DOHH2 (cell line): ENCODE data around the gene FAAP100.

Source experiments
- EZH2phosphoT487 ChIP-seq: fragments of 200-600 bp; sonication (generic); IDR thresholded peaks from 2 replicates; pipeline ENCODE4 v1.6.1; 2017; ENCODE audit warnings: borderline replicate concordance, mild to moderate bottlenecking, antibody characterized with exemption, low read length, moderate library complexity, mixed read lengths
- TF ChIP-seq, protein P1 (sequence below): fragments of 200-600 bp; sonication (generic); IDR thresholded peaks from one replicate; pipeline ENCODE4 v1.5.1; 2014; ENCODE audit warnings: antibody characterized with exemption, mild to moderate bottlenecking, low read depth, low read length; ENCODE audit not compliant: poor library complexity, severe bottlenecking

DNA sequence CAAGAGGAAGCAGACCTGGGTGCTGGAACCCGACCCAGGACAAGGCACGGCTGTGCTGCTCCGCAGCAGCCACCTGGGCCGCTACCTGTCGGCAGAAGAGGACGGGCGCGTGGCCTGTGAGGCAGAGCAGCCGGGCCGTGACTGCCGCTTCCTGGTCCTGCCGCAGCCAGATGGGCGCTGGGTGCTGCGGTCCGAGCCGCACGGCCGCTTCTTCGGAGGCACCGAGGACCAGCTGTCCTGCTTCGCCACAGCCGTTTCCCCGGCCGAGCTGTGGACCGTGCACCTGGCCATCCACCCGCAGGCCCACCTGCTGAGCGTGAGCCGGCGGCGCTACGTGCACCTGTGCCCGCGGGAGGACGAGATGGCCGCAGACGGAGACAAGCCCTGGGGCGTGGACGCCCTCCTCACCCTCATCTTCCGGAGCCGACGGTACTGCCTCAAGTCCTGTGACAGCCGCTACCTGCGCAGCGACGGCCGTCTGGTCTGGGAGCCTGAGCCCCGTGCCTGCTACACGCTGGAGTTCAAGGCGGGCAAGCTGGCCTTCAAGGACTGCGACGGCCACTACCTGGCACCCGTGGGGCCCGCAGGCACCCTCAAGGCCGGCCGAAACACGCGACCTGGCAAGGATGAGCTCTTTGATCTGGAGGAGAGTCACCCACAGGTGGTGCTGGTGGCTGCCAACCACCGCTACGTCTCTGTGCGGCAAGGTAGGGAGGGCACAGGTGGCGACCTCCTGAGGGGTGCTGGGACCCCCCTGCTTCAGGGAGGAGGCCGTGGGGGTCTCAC lies 23.3 kb downstream of the FAAP100 start:
- TF ChIP-seq, protein P1, sequence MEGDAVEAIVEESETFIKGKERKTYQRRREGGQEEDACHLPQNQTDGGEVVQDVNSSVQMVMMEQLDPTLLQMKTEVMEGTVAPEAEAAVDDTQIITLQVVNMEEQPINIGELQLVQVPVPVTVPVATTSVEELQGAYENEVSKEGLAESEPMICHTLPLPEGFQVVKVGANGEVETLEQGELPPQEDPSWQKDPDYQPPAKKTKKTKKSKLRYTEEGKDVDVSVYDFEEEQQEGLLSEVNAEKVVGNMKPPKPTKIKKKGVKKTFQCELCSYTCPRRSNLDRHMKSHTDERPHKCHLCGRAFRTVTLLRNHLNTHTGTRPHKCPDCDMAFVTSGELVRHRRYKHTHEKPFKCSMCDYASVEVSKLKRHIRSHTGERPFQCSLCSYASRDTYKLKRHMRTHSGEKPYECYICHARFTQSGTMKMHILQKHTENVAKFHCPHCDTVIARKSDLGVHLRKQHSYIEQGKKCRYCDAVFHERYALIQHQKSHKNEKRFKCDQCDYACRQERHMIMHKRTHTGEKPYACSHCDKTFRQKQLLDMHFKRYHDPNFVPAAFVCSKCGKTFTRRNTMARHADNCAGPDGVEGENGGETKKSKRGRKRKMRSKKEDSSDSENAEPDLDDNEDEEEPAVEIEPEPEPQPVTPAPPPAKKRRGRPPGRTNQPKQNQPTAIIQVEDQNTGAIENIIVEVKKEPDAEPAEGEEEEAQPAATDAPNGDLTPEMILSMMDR: no peak
- TF ChIP-seq EZH2phosphoT487: no peak
